Amniotic stem cell (primary cell): ENCODE data around the gene BIN1.

Source experiments
- DNase-seq: peaks from one replicate; lab custom pipeline; 2025; lab: John Stamatoyannopoulos, UW

The BIN1 gene, protein sequence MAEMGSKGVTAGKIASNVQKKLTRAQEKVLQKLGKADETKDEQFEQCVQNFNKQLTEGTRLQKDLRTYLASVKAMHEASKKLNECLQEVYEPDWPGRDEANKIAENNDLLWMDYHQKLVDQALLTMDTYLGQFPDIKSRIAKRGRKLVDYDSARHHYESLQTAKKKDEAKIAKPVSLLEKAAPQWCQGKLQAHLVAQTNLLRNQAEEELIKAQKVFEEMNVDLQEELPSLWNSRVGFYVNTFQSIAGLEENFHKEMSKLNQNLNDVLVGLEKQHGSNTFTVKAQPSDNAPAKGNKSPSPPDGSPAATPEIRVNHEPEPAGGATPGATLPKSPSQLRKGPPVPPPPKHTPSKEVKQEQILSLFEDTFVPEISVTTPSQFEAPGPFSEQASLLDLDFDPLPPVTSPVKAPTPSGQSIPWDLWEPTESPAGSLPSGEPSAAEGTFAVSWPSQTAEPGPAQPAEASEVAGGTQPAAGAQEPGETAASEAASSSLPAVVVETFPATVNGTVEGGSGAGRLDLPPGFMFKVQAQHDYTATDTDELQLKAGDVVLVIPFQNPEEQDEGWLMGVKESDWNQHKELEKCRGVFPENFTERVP

GRCh38 chr2:127106991-127107621 lies at the start of gene BIN1:
BIN1 (minus strand) TSS chr2:127107154; CDS start chr2:127106943, 211 bp downstream.
- DNase-seq = peak; percentile 47

DNA sequence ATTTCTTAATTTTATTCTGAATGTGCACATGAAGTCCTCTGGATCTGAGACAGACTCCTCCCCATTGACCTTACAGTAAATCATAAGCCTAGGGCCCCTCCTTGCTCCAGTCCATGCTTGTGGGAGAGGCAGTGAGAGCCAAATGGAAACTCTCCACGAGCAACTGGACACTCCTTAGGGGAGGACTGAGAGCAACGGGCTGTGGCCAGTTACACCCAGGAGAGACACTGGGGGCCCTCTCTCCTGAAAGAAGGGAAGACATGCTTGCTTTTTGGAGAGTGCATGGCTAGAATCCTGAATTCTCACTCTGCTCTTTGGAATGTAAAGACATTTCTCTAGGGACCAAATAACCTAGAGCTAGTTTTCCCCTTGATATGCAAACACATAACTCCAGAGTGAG lies 49.0 kb upstream of the BIN1 start:
- DNase-seq = no peak

DNA sequence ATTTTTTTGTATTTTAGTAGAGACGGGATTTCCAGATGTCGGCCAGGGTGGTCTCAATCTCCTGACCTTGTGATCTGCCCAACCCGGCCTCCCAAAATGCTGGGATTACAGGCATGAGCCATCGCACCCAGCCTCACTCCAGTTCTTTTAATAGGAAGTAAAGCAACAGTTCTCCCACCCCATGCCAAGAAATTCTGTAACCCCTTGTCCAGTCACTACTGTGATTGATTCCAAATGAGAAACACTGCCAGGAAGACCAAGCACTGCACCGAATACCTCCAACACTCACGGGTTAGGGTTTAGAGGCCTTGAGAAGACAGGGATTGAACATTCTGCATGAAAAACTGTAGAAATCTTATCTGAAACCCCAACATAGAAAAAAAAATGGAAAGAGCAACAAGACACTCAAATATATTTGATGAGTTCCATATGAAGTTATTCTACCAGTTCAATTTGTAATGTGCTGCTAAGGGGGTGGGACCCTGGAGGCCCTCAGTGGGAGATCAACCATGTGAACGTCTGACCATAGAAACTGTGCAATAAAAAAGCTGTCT lies 48.2 kb upstream of the BIN1 start:
- no peak for DNase-seq

DNA sequence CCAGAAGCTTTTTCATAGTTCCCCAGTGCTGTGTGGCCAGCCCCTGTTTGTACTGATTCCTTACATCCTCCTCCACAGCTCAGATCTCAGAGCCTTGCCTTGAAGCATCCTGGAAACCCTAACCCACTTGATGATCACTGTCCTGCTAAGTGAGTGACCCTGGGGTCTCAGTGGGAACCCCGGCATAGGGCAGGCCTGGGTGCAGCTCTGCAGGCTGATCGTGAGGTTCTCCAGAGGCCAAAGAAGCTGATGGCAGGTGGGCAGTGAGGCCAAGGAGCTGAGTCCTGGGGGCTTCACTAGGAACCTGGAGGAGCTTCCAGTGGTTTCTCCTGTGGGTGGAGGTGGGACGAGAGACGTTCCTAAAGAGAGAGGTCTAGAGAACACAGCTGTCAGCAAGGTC lies 47.4 kb upstream of the BIN1 start:
- DNase-seq = no peak

- peak; percentile 60 for DNase-seq
These were observed 46.8 kb upstream of the BIN1 start for GRCh38 chr2:127153691-127154158.

GRCh38 chr2:127150996-127151395 lies 44.0 kb upstream of the BIN1 start:
- no peak for DNase-seq

DNA sequence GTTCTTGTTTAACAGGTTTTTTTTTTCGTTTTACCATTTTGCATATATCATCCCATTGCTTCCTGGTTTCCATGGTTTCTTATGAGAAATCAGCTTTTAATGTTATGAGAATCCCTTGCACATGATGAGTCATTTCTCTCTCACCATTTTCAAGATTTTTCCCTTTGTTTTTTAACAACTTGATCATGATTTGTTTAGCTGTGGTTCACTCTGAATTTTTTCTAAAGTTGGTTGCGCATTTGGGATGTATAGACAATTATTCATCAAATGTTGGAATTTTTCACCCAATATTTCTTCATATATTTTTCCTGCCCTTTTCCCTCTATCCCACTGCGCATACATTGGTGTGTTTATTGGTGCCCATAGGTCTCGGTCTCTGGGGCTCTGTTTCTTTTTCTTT lies 42.4 kb upstream of the BIN1 start:
- DNase-seq = peak; percentile 70

DNA sequence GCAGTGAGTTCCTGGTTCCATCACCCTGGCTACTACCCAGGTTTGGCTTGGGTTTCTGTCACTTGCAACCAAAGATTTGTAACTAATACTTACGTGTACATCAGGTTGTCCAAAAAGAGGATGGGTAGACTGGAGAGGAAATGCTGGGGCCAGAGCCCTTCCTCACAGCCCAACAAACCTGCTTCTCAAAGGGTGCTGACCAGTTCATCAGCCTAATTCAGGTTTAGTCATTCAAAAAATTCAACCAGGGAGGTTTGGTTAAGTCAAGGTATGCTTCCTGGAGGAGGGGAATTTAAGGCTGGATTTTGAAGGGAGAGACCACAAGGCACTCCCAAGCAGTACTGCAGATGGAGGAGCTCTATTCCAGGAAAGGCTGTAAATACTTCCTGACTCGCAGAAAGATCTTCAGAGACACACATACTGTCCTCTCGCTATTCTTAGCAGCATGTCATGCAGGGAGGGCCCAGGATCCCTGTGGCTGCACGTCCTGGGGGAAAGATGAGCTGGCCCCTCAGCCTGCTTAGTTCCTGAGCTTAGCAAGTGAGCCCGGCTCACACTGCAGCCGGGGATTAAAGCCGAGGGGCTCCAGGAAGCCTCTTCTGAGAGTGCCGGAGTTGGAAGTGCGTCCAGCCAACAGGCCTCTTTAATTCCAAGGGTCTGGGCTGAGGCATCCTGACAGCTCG lies 40.0 kb upstream of the BIN1 start:
- no peak for DNase-seq

DNA sequence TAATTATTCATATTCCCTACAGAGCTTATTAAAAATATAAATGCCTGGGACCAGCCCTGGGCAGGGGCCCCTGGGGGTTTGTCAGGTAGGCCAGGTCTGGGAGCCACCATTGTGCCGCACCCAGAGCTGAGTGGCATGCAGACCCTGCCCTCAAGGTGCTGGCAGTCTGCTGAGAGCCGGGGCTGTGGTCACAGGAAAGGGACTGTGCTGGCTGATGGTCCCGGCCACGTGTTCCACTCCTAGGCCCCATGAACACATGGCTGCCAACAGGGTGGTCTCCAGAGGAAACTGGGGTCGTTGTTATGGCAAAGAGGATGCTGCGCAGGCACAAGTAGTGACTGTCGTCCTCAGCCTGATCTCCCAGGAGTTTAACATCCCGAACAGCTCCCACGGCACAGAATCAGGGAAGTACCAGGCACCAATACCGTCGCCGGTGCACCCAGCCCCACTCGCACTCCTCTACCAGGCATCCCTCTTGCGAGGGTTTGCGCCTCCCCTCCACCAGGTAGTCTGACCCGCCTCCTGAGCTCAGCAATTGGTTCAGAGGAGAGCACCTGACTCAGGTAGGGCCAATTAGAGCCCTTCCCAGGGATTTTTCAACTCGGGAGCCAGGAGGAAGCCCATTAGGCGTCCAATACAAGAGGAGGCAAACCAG lies 39.2 kb upstream of the BIN1 start:
- DNase-seq = no peak

GRCh38 chr2:127145280-127145895 lies 38.4 kb upstream of the BIN1 start:
- no peak for DNase-seq

DNA sequence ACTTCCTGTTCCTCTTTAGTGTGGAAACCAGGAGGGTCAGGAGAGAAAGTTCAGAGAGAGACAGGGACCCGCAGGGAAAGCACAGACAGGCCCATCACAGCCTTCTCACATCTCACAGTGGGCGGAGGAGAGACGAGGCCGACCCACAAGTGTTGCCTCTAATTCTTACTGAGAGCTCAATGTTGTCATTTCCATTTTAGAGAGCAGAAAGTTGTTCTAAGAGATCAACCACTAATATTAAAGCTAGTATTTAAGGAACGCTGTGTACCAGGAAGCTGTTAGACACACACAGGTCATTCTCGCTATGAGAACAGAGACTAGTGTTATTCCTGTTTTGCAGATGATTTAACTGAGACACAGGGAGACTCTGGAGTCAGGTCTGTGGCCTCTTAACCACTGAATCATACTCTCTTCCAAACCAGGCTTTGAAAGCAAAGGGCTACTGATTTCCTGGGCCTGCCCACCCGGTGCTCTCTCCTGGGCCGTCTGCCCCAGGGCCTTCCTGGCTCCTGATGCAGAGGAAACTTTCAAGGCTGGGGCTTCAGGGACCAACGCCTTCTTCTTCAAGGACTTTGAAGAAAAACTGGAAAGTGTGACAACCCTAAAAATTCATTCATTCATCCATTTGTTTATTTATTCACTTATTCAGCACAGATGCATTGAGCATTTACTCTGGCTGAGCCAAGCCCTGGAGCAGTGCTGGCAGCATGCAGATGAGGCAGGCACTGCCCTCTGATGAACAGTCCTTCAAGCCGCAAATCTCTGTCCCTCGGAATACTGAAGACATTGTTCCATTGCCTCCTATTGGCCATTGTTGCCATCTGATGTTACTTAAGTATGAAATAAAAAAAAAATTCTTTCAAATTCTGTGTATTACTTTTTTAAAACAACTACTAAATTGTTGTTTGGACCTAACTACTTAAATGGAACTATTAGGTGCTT lies 37.2 kb upstream of the BIN1 start:
- no peak for DNase-seq

DNA sequence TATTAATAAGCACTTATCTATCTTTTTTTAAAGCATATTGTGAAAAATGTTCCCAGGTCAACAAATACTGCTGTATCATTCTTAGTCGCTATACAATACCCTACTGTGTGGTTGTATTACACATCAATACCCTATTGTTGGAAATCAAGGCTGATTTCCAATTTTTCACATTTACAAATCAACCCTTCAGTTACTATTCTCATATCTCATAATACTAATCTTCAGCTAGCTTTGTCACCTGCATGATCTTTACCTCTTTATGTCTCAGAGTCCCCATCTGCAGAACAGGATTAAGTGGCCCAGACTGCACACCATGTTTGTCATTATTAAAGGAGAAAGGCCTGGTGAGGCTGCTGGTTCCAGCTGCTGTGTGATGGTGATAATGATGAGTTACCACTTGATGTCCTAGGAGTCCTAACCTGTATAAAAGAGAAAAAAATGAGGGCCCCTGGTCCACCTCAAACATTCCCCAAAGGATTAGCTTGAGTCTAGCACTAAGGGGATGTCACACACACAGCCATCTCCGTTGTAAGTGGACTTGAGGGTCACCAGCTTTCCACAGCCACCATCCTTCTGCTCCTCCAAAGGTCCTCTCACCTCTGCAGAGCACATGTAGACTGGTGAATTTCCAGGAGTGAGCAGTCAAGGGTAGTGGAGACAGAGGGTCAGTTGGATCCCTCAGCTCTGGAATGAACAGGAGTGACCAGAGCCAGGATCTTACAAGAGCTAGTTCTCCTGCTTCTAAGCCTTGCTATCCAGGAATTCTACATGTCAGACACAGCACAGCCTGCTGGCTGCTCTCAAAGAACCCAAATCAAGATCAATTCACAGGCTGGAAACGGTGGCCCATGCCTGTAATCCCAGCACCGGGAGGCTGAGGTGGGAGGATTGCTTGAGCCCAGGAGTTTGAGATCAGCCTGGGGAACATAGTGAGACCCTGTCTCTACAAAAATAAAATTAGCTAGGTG lies 36.0 kb upstream of the BIN1 start:
- DNase-seq = no peak

DNA sequence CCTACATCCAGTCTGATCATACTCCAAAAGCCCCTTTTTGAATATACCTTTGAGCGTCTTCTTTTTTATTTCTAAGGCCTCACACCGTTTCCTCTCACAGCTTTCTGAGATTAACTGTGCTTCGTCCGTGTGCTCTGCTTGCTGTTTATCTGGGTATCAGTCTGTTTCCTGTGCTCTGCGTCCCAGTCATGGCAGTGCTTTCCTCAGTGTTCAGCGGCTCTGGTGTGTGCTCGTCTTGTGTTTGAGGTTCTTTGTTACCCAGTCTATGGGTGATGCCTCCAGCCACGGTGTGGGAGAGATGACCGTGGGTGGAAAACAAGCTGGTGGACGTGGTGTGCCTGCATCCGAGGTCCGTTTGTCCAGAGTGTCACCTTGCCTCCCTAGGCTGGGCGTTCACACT lies 33.6 kb upstream of the BIN1 start:
- no peak for DNase-seq

DNA sequence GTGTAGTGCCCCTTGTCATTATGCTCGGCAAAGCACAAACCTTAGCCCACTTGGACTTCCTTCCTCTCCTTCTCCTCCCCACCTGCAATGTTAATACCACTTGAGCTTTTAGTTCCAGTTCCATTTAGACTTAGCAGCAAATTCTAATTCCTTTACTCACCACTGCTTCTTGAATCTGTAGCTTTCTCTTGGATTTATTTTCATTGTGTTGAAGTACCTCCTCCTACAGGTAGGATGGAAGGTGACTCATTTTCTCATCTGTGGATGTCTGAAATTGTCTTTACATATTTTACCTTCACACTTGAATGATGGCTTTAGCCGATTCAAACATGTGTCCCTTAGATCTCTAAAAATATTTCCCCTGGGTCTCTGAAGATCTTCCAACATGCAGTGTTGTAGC lies 32.8 kb upstream of the BIN1 start:
- no peak for DNase-seq

DNA sequence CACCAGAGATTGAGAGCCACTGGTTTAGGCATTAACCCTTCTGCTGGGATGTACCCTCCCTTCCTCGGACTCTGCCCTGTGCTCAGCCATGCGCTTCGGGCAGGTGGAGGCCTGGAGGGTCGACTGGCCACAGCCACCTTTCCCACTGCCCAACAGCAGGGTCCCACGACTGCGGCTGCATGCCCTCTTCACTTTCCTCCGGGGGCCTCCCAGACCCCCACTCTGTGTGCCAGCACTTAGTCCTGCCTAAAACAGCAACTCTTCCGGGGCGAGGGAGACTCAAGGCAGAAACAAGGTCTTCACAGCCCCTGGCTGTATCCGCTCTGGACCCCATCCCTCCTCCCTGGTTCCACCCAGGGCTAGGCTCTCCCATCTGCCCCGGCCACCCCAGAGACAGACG lies 31.3 kb upstream of the BIN1 start:
- no peak for DNase-seq

- no peak for DNase-seq
These were observed 30.8 kb upstream of the BIN1 start for GRCh38 chr2:127137741-127138140.

GRCh38 chr2:127137225-127137624 lies 30.3 kb upstream of the BIN1 start:
- DNase-seq = no peak

DNA sequence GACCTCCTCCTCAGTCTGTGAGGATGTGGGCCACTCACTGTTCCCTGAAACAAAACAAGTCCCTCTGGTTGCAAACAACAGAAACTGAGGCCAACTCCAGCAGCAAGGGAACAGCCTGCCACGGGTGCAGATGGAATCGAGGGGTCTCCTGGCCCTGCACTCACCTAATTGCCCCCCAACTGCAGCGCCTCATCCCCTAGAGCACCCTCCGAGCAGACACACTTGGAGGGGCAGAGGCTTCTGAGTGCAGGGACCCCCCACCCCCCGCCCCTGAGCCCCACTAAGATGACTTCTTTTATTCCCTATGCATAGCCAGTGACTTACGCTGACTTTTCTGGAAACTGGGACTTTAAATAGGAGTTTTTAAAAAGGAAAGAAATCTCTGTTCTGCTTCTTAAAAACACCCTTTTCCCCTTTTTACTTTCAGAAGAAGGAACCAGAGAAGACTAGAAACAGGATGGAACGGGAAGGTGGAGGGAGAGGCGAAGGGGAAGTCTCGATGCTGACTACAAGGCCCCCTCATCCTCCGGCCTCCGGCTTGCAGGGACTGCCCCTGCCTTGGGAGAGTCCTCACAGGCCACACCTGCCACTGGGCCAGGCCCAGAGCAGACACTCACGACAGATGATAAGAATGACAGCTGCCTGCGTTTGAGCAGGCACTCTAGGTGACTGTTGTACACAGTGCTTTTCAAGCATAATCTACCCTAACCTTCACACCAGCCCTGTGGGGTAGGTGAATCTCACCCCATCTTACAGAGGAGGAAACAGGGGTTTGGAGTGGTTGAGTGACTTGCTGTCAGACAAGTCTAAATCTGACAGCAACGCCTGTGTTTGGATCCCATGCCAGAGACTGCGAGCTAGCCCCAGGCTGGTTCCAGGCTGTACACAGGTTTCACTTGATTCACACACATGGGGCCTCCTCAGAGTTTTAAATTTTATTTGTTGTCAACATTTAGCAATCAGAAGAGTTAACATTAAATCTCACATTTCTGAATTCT lies 28.2 kb upstream of the BIN1 start:
- no peak for DNase-seq
